Stimulated activated naive CD4-positive, alpha-beta T cell (primary cell): ENCODE results near the gene GPLD1.
"Not testable (repeated sequence)": the region's sequence is repeated elsewhere in the genome, so short reads cannot be mapped to it uniquely, and the experiment has no call there.

Experiments used
- DNase-seq, 6 experiments: peaks; one replicate each; lab custom pipeline; 2025; lab: John Stamatoyannopoulos, UW

GPLD1 gene

DNA sequence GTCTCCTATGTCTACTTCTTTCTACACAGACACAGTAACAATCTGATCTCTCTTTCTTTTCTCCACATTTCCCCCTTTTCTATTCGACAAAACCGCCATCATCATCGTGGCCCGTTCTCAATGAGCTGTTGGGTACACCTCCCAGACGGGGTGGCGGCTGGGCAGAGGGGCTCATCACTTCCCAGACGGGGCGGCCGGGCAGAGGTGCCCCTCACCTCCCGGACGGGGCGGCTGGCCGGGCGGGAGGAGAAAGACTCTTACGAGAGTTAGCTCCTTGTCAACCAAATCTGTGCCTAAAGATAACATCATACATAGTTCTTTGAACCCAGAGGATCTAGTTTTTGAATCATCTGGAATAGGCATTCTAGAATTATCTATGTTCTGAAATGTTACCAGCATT is 74.8 kb downstream of the GPLD1 start:
- DNase-seq, result not testable (repeated sequence)

DNA sequence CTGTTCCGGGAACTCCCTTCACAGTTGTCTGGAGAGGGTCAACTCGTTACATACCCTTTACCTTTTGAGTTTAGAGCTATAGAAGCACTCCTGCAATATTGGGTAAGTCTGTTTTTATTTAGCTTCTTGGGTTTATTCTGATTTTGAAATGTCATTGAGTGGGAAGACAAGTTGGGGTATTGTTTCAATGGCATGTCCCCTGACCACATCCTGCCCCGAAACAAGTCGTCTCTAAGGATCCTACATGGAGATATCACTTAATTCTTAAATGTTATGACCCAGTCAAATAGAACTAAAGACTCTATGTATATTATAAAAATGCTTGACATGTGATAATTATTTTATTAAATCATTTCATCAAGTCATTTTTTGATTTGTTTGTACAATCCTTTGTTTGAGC is 77.1 kb downstream of the GPLD1 start:
- no peak for DNase-seq

DNA sequence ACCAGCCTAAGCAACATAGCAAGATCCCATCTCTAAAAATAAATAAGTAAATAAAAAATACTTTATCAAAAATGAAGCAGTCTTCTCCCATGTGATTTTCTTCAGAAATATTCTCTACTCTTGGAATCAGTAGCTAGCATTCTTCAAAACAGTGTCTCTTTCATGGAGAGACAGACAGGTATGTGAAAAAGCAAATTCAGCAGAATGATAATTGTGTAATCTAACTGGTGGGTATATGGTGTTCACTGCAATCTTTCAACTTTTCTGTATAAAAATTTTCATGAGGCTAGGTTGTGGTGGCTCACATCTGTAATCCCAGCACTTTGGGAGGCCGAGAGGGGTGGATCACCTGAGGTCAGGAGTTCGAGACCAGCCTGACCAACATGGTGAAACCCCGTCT is 78.8 kb downstream of the GPLD1 start:
- DNase-seq, result no peak

DNA sequence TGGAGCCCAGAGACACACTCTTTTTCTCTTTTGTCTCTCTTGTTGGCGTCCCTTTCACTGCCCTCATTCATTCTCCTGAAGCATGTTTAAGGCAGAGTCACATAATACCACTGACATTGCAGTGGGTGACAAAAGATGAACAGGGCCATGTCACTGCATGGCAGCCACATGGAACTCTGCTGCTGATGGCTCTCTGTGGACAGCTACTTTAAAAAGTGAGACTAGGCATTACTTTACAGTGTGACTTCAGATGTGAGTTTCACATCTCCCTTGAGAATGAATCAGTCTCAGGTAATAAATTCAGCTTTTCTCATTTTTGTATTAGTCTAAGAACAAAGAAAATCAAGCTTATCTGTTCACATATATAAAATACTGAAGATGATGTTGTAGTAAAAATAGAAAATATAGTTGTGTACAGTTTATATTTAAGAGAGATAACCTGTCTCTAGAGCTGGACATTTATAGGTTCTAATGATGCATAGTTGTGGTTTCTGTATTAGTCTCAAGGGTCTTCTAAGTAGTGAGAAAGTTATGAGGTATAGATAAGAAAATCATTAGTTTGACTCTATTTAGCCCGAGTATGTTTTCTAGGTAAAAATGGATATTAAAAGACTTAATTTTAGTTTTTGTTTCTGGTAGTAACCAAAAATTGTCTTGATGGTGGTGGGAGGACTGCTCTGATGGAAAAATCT is 80.5 kb downstream of the GPLD1 start:
- DNase-seq, result no peak

DNA sequence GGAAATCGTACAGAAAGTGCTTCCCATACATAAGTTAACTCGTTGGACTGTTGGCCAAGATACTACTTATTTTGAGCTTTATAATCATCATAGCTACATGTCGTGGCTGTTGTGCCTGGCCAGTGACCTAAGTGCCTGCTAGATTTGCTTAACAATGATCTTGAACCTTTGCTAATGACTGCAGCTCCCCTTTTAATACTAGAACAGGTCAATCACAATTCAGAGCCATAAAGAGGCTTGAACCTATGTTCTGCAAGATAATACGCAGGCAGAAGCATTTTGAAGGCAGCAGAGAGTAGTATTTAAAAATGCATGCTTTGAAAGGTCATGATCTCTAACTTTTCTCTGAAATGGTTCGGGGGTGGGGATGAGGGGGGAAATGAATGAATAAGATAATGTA is 84.1 kb downstream of the GPLD1 start:
- DNase-seq, result no peak

DNA sequence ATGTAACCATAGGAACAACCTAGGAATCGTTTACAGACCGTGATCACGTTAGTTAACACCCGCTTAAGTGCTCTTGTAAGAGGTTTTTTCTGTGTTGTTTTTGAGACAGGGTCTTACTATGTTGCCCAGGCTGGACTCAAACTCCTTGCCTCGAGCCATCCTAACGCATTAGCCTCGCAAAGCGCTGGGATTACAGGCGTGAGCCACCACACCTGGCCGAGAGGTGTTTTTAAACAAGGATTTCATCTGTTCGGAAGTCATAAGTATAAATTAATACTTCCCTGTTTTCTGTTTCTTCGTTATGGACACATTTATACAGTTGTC is 85.9 kb downstream of the GPLD1 start:
- peak in 1 of 6 experiments; percentile 49 for DNase-seq

DNA sequence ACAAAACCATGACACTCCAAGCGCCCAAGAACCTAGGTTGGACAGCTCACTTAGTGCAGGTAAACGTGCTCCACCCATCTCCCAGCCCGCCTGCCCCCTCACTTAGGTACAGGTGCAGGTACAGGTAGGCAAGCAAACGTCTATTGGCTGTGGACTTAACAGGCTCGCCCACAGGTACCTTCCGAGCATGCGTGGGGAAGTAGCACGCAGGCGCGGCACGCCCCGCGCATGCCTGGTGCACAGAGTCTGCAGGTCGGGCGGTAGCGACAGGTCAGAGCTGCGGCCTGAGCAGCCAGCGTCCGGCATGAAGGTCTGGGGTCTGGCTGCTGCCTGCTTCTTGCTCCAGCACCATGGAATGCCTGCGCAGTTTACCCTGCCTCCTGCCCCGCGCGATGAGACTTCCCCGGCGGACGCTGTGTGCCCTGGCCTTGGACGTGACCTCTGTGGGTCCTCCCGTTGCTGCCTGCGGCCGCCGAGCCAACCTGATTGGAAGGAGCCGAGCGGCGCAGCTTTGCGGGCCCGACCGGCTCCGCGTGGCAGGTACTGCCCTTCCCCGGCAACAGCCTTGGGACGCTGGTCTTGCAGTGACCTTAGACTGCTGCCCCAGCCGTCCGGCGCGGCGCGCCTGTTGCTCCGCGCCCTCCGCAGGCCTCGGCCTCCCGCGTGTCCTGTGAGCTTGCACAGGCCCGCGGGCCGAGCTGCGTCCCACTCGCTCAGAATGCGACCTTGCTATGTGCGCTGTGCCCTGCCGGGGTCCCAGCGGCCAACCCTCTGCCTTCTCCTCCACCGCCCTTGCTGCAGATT is 86.5 kb downstream of the GPLD1 start, which contains the start of gene MRS2:
Gene MRS2, plus strand, starts transcription at position 240 of the 804 bp plus-strand sequence. Its CDS starts 111 bp downstream, at position 351.
- peak; percentile 59 to 76 (median 64) for DNase-seq

DNA sequence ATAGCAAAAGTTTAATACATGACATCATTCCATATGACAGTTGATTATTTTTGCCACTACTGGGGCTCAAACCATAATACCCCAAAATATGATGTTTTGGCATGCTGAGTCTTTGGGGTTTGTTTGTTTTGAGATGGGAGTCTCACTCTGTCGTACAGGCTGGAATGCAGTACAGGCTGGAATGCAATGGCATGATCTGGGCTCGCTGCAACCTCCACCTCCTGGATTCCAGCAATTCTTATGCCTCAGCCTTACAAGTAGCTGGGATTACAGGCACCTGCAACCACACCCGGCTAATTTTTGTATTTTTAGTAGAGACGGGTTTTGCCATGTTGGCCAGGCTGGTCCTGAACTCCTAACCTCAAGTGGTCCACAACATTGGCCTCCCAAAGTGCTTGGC is 87.9 kb downstream of the GPLD1 start:
- DNase-seq, result no peak

DNA sequence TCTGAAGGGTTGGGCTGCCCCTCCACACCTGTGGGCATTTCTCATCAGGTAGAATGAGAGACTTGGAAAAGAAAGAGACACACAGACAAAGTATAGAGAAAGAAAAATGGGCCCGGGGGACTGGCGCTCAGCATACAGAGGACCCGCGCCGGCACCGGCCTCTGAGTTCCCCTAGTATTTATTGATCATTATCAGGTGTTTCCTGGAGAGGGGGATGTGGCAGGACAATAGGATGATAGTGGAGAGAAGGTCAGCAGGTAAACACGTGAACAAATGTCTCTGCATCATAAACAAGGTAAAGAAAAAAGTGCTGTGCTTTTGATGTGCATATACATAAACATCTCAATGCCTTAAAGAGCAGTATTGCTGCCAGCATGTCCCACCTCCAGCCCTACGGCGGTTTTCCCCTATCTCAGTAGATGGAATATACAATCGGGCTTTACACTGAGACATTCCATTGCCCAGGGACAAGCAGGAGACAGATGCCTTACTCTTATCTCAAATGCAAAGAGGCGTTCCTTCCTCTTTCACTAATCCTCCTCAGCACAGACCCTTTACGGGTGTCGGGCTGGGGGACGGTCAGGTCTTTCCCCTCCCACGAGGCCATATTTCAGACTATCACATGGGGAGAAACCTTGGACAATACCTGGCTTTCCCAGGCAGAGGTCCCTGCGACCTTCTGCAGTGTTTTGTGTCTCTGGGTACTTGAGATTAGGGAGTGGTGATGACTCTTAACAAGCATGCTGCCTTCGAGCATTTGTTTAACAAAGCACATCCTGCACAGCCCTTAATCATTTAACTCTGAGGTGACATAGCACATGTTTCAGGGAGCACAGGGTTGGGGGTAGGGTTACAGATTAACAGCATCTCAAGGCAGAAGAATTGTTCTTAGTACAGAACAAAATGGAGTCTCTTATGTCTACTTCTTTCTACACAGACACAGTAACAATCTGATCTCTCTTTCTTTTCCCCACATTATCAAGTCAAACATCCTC is 89.0 kb downstream of the GPLD1 start:
- DNase-seq, result not testable (repeated sequence)

DNA sequence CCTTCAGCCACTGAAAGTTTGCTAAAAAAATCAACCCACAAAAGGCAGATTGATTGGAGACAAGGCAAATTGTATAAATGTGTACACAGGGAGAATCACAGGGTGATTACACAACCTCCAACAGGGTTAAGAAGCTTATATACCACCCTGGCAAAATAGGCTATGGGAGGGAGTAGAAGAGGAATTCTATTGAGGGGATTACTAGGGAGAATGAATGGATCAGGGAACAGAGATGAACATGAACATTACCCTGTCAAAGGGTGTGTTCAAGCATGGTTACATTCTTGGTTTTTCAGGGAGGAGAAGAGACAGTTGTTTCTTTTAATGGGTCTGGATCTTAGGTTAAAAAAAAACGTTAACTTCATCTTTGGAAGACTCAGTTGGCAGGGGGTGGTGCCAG is 91.7 kb downstream of the GPLD1 start:
- no peak for DNase-seq

DNA sequence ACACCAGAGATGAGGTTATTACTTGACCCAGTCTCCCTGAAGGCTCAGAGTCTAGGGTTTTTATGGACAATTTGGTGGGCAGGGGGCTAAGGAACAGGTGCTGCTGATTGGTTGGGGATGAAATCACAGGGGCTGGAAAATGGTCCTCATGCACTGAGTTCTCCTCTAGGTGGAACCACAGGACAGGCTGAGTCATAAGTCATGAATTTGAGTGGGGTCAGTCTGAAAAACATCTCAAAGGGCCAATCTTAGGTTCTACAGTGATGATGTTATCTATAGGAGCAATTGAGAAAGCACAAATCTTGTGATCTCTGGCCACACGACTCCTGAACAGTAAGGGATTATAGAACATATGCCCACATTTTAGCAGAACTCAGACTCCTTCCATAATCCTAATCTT is 92.6 kb downstream of the GPLD1 start:
- no peak for DNase-seq

DNA sequence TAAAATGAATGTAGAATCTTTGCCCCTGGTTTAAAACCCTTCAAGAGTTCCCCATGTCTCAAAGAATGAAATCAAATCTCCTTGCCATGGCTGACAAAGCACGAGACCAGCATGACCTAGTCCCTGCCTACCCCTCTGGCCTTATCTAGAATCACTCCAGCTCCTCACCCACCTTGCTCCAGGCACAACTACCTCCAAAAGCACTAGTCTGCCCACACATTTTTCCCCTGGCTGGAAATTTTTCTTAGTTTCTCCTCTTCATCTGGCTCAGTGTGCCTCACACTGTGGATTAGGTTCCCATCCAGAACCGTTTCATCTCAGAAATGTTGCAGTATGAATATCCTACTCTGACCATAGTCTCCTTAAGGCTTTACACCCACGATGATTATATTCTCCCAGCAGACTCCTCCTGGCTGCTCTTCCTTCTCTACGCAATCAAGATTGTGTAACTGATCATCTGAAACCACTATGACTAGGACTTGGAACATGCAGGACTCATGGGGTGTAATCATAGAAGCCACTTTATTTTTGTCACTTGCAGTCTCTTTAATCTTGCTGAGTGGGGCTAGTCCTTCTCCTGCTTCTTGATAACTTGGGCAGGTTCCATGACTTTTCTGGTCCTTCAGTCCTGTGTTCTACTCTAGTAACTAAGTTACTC is 94.5 kb downstream of the GPLD1 start:
- no peak for DNase-seq

DNA sequence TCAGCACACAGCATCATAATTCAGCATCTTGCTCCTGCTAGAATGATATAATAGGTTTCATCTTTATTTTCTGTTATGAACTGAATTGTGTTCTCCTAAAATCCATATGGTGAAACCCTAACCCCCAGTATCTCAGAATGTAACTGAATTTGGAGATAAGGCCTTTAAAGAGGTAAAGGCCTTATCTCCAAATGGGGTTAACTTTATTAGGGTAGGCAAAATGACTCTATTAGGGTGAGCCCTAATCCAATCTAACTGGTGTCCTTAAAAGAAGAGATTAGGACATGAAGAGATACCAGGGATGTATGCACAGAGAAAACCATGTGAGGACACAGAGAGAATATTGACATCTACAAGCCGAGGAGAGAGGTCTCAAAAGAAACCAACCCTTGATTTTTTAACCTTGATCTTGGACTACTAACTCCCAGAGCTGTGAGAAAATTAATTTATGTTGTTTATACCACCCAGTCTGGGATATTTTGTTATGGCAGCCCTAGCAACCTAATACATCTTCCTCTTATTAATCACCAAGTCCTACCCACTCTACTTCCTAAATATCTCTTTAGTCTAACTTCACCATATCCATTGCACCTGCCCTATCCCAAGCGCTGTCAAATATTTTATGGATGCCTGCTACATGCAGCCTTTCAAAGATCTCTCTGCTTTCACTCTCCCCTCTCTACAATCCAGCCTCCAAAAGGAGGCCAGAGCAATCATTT is 95.2 kb downstream of the GPLD1 start:
- DNase-seq, result no peak

DNA sequence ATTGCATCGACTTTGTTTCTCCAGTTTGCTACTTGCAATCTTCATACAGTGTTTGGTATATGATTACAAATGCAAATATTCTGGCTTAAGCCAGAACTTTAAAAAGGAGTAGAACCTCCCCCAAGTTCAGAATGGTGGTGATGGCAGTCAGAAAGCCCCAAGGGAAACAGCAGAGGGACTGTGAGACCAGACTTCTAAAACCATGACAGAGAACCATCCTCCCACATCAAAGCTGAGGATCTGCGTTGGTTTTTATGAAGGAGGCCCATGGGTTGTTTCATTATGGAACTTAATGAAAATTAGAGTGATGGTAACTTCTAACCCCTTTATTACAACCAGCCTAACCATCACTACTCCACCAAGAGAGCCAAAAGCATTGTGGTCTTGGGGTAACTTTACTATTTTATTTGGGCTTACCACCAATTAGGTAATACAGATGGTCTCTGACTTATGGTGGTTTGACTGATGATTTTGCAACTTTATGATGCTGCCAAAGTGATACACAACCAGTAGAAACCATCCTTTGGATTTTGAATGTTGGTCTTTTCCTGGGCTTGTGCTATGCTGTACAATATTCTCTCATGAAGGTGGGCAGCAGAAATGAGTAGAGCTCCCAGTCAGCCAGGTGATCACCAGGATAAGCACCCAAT is 97.5 kb downstream of the GPLD1 start:
- DNase-seq, result no peak

DNA sequence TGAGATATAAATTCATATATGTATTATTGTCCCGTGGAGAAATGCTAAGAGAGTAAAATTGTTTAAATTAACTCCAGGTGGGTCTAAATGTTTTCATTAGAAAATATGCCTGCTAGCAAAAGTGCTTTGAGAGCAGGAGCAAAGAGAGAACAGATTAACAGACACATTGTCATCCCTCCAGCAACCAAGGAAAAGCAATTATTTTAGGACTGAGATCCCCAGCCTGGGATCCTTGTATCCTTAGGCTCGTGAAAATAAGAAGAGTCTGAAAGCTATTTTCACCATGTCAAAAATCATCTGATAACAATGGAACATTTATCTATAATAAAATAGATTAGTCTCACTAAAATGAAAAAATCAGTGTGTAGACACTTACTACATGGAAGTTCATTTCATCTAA is 98.2 kb downstream of the GPLD1 start:
- DNase-seq, result no peak

DNA sequence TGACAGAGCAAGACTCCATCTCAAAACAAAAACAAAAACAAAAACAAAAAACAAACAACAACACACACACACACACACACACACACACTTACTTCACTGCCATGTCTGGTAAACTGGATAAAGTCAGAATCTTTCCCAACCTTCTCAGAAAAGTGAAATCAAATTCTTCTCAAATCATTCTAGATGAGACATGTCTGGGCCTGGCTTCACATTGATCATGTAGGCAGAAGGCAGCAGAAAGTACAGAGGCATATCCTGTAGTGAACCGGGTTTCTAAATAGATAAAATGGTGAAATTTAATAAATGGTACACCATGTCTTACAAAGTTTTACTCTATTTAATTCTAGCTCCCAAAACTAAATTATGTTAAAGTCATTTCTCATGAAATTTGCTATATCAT is 101.6 kb downstream of the GPLD1 start:
- DNase-seq, result no peak

DNA sequence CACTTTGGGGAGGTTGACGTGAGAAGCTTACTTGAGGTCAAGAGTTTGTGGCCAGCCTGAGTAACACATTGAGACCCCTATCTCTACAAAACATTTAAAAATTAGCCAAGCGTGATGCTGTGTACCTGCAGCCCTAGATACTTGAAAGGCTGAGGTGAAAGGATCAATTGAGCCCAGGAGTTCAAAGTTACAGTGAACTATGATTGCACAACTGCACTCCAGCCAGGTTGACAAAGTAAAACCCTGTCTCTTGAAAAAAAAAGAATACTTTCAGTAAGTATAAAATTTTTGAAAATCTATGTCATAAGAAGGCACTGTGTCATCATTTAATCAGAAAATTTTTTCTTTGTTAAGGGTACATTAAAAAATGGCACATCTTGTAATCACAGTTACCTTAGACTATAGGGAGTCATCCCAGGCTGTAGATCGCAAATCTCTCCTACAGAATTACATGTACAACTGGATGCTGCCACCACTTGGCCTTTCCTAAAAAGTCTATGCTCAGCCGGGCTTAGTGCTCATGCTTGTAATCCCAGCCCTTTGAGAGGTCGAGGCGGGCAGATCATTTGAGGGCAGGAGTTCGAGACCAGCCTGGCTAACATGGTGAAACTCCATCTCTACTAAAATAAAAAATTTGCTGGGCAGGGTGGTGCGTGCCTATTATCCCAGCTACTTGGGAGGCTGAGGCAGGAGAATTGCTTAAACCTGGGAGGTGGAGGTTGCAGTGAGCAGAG is 103.7 kb downstream of the GPLD1 start:
- DNase-seq, result no peak

DNA sequence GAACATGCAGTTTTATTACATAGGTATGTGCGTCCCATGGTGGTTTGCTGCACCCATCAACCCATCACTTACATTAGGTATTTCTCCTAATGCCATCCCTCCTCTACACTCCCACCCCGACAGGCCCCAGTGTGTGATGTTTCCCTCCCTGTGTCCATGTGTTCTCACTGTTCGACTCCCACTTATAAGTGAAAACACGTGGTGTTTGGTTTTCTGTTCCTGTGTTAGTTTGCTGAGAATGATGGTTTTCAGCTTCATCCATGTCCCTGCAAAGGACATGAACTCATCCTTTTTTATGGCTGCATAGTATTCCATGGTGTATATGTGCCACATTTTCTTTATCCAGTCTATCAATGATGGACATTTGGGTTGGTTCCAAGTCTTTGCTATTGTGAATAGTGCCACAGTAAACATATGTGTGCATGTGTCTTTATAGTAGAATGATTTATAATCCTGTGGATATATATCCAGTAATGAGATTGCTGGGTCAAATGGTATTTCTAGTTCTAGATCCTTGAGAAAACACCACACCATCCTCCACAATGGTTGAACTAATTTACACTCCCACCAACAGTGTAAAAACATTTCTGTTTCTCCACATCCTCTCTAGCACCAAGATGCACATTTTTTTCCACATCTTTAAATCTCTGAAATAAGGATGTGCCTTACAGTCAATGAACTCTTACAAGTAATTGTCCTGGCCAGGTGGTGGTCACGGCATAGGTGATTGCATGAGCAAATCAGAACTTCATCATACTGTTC is 104.8 kb downstream of the GPLD1 start:
- not testable (repeated sequence) for DNase-seq

DNA sequence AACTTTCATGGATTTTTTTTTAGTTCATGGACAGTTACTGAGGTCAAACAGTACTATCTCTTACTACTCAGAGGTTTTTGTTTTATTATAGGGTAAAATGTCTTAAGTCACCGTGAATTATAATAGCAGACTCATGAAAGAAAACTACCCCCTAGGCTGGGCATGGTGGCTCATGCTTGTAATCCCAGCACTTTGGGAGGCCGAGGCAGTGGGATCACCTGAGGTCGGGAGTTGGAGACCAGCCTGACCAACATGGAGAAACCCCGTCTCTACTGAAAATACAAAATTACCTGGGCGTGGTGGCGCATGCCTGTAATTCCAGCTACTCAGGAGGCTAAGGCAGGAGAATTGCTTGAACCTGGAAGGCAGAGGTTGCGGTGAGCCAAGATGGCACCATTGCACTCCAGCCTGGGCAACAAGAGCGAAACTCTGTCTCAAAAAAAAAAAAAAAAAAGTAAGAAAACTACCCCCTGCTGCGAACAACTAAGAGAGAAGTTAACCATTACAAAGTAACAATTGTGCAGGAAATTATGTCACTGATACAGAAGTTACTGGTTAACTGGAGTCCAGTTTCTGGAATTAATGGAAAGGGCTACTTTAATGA is 106.4 kb downstream of the GPLD1 start:
- not testable (repeated sequence) for DNase-seq
